GM12872 (cell line): ENCODE data around the gene STIL.

ENCODE experiments used
- CTCF ChIP-seq: IDR thresholded peaks from 3 replicates; pipeline ENCODE4 v1.5.1; 2011; ENCODE audit warnings: low read depth, mild to moderate bottlenecking, low read length, moderate library complexity; ENCODE audit not compliant: insufficient read depth

Gene STIL

GRCh38 chr1:47219590-47220220 lies 94.2 kb downstream of the STIL start:
- TF ChIP-seq CTCF = no peak

- TF ChIP-seq CTCF = no peak
Measured at GRCh38 chr1:47219001-47219400, 94.9 kb downstream of the STIL start.

GRCh38 chr1:47216278-47217059 lies 97.5 kb downstream of the STIL start:
- no peak for TF ChIP-seq CTCF

GRCh38 chr1:47215713-47216112 lies 98.2 kb downstream of the STIL start:
- no peak for TF ChIP-seq CTCF

GRCh38 chr1:47214549-47214948 lies 99.4 kb downstream of the STIL start:
- no peak for TF ChIP-seq CTCF

GRCh38 chr1:47213230-47213963 lies 100.5 kb downstream of the STIL start:
- no peak for TF ChIP-seq CTCF

- no peak for TF ChIP-seq CTCF
Measured at GRCh38 chr1:47212636-47213229, 101.2 kb downstream of the STIL start.
